Thyroid gland (tissue), 4 donors: ENCODE data around the gene CLEC2D.

Source experiments
- CTCF ChIP-seq, 6 experiments: fragments of 200-600 bp in 3 of 6; fragments of 450-650 bp in 3 of 6; sonication (generic) in 3 of 6; IDR thresholded peaks; one replicate each; pipeline ENCODE4 v1.5.1; 2016 to 2019; ENCODE audit warnings: antibody characterized with exemption in 6 of 6, mild to moderate bottlenecking in 2 of 6, inconsistent platforms in 1 of 6, moderate library complexity in 1 of 6
- POLR2A ChIP-seq, 2 donors: fragments of 450-650 bp; IDR thresholded peaks; one replicate each; pipeline ENCODE4 v1.6.1; 2017; ENCODE audit warnings: antibody characterized with exemption in 2 of 2, mild to moderate bottlenecking in 2 of 2, moderate library complexity in 1 of 2

GRCh38 chr12:9673404-9674225, 4.1 kb downstream of the CLEC2D start:
- TF ChIP-seq CTCF (IDR thresholded peaks at IDR 0.05) (no peak), POLR2A (IDR thresholded peaks at IDR 0.05) (no peak)
